PFSK-1 (cell line): ENCODE data around the gene CPLX1.

Experiments
- FOXP2 ChIP-seq: optimal IDR thresholded peaks from 2 replicates; pipeline ENCODE3; 2011; ENCODE audit warnings: borderline replicate concordance, control low read depth, inconsistent platforms; ENCODE audit not compliant: insufficient read depth; ENCODE audit errors: extremely low read length, extremely low read depth
- POLR2AphosphoS5 ChIP-seq: IDR thresholded peaks from 2 replicates; pipeline ENCODE4 v1.6.1; 2012; ENCODE audit warnings: low read depth, mild to moderate bottlenecking, control low read depth, low read length, moderate library complexity
- SIN3A ChIP-seq: IDR thresholded peaks from 2 replicates; pipeline ENCODE4 v1.6.1; 2012; ENCODE audit warnings: mild to moderate bottlenecking, low read length, moderate library complexity, borderline replicate concordance; ENCODE audit not compliant: insufficient read depth
- TAF1 ChIP-seq: IDR thresholded peaks from 2 replicates; pipeline ENCODE4 v1.6.1; 2012; ENCODE audit warnings: low read length, control low read depth, borderline replicate concordance; ENCODE audit not compliant: insufficient read depth
- TF ChIP-seq, protein P1 (sequence below), 2 experiments: IDR thresholded peaks; 2 replicates each; pipeline versions ENCODE4 v1.6.1 to v1.8.0; 2011 to 2012; ENCODE audit warnings: low read depth in 2 of 2, low read length in 2 of 2, control low read depth in 1 of 2, inconsistent platforms in 1 of 2, mild to moderate bottlenecking in 1 of 2, moderate library complexity in 1 of 2; ENCODE audit not compliant: insufficient read depth in 1 of 2

The CPLX1 gene

DNA sequence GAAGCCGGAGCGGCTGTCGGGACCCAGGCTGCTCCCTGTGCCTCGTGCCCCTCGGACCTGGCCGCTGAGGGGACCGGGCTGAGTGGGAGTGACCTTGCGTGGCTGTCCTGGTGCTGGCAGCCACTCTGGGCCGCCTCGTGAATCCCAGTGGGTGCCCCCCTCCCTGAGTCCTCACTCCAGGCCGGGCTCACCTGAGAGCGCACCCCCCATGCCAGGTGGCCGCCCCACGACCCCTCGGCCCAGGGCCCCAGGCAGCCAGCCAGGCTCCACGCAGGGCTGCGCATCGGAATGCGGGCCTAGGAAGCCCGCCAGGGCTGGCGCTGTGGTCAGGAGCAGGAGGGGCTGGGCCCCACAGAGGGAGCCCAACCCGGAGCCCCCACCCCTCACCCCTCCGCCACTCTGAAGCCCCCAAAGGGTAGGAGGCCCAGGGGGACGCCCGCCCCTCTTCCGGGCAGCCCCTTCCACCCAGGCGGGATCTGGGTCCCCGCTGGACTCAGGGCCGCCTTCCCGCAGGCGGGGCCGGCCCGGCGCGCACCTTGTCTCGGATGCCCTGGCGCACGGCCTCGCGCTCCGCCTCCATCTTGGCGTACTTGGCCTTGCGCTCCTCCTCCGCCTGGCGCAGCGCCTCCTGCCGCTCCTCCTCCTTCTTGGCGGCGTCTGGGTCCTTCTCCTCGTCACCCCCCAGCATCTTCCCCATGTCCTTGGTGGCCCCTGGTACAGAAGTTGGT is 33.9 kb downstream of the CPLX1 start:
- TF ChIP-seq POLR2AphosphoS5 (no peak), SIN3A (no peak), FOXP2 (no peak), TAF1 (no peak)
- TF ChIP-seq, protein P1, sequence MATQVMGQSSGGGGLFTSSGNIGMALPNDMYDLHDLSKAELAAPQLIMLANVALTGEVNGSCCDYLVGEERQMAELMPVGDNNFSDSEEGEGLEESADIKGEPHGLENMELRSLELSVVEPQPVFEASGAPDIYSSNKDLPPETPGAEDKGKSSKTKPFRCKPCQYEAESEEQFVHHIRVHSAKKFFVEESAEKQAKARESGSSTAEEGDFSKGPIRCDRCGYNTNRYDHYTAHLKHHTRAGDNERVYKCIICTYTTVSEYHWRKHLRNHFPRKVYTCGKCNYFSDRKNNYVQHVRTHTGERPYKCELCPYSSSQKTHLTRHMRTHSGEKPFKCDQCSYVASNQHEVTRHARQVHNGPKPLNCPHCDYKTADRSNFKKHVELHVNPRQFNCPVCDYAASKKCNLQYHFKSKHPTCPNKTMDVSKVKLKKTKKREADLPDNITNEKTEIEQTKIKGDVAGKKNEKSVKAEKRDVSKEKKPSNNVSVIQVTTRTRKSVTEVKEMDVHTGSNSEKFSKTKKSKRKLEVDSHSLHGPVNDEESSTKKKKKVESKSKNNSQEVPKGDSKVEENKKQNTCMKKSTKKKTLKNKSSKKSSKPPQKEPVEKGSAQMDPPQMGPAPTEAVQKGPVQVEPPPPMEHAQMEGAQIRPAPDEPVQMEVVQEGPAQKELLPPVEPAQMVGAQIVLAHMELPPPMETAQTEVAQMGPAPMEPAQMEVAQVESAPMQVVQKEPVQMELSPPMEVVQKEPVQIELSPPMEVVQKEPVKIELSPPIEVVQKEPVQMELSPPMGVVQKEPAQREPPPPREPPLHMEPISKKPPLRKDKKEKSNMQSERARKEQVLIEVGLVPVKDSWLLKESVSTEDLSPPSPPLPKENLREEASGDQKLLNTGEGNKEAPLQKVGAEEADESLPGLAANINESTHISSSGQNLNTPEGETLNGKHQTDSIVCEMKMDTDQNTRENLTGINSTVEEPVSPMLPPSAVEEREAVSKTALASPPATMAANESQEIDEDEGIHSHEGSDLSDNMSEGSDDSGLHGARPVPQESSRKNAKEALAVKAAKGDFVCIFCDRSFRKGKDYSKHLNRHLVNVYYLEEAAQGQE (IDR thresholded peaks at IDR 0.05; ENCODE audit: insufficient read depth in 1 of 2, low read depth in 2 of 2, low read length in 2 of 2) = no peak

DNA sequence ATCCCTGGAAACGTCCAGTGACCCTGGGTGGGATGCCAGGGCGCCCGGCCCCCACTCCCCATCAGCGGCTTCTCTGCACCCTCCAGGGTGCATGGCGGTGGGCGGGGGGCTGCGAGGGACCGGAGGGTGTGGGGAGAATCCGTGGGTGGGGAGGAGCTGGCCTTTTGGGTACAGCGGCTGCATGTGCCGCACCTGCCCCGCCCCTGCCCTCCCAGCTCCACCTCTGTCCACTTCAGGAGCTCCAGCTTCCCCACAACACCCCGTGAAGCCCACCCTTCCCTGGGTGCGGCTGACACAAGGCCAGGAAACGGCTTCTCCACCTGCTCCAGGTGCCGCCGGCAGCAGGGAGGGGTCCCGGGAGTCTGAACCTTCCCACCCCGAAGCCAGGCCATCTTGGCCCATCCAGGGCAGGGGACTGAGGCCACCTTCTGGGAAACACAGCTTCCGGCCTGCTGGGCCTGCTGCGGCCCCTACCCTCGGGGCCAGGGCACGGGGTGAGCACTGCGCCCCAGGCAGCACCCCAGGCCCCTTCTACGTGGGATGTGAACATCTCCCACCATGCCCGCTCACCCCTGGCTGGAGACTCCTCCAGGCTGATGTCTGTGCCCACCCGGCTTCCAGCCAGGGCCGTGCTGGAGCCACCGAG is 34.6 kb downstream of the CPLX1 start:
- TF ChIP-seq SIN3A = no peak
- no peak for TF ChIP-seq POLR2AphosphoS5
- TF ChIP-seq TAF1 = no peak

DNA sequence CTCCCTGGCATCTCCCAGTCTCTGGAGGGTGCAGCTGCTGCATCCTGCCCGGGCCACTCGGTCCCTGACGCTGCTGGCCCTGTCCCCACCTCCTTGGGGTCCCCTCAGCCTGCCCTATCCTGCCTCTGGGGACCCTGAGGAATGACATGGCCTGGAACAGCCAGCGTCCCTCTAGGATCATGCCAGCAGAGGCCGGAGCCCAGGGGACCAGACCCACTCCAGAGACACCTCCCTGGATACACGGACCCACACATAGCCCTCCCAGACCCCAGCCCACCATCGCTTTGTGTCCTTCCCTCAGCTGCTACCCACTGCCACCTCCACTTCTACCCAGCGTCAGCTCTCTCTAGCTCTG is 35.5 kb downstream of the CPLX1 start:
- TF ChIP-seq POLR2AphosphoS5 (no peak), FOXP2 (no peak), SIN3A (no peak), TAF1 (no peak)

DNA sequence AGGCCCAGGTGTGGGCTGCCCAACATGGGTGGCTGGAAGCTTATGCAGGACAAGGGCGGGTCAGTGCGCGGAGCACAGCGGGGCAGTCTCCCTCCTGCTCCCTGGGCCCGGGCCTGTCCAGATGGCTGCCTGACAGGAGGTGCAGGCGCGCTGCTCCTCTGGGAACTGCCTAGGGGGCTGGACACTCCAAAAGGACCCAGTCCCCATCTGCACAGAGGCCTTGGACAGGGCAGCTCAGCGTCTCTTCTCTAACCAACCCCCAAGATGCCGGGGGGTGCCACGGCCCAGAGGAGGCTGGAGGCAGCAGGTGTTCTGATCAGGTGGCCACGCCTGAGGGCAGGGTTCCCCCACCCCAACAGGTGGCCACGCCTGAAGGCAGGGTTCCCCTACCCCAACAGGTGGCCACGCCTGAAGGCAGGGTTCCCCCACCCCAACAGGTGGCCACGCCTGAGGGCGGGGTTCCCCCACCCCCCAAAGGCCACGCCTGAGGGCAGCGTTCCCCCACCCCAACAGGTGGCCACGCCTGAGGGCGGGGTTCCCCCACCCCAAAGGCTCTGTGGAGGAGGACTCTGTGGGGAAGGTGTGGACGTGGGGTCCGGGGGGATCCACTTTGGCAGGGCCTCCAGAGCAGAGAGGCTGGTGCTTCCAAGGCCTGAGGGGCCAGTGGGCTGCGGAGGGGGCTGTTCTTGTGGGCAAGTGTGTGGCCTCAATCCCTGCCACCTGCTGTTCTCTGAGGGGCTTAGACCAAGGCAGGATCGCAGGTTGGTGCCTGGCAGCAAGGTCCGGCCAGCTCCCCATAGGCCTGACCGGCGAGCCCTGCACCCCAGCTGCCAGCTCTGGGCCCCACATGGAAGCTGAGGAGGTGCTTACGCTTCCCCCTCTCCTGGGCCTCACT is 36.1 kb downstream of the CPLX1 start:
- no peak for TF ChIP-seq POLR2AphosphoS5
- TF ChIP-seq, protein P1 (IDR thresholded peaks at IDR 0.05; ENCODE audit: insufficient read depth in 1 of 2, low read depth in 2 of 2, low read length in 2 of 2) = no peak
- TF ChIP-seq FOXP2 = no peak
- no peak for TF ChIP-seq SIN3A
- TF ChIP-seq TAF1 = no peak

DNA sequence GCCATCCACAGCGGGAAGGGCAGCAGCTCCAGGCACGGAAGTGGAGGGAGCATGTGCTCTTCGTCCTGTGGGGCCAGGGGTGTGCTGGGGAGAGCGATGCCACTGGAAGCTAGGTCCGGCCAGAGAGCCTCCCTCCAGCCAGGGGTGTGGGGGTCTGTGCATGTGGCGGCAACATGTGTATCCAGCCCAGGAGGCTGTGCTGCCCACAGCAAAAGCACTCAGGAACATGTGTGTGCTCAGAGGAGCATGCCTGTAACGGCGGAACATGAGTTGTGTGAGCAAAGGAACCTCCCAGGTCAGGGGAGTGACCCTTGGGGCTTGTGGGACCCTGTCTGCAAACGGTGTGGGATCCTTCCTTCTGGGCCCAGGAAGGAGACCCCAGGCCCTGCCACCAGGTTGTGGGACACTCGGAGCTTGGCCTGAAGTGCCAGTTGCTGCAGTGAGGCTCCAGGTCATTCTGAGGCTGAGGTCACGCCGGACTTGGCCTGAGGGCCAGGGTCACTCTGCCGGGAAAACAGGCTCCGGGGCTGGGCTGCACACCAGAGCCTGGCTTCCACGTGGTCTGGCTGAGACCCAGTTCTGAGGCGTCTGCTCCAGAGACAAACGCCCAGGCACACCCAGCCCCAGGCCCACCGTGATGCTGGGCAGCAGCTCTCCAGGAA is 37.2 kb downstream of the CPLX1 start:
- TF ChIP-seq SIN3A (no peak), TAF1 (no peak), POLR2AphosphoS5 (no peak), FOXP2 (no peak)
- TF ChIP-seq, protein P1 (IDR thresholded peaks at IDR 0.05; ENCODE audit: insufficient read depth in 1 of 2, low read depth in 2 of 2, low read length in 2 of 2) = no peak
